ENCODE data around the gene TBCEL.
"Not testable (repeated sequence)": the region's sequence is repeated elsewhere in the genome, so short reads cannot be mapped to it uniquely, and the experiment has no call there.

The TBCEL gene

DNA sequence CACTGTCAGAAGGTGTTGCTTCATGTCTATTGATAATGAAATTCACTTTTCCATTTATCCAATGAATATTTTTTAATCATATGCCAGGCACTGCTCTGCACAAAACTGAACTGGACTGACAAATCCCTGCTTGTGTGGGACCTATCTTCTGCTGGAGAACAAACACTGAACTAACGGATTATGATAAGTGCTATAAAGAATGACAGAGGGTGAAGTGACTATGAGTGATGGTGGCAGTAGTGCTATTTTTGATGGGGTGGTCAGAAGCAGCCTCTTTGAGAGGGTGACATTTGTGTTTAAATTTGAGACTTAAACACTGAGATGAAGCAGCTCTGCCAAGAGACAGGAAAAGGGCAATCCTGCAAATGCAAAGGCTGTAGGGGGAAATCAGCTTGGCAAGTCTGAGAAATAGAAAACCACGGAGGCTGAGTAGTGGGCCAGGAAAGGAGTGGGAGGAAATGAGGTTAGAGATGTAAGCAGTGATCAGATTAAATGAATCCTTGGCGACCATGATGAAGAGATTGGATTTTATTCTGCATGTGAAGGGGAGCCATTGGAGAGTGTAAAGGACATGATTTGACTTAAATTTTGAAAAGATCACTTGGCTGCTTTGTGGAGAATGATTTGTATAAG lies 6.0 kb downstream of the TBCEL start:
- TF ChIP-seq, protein P1, sequence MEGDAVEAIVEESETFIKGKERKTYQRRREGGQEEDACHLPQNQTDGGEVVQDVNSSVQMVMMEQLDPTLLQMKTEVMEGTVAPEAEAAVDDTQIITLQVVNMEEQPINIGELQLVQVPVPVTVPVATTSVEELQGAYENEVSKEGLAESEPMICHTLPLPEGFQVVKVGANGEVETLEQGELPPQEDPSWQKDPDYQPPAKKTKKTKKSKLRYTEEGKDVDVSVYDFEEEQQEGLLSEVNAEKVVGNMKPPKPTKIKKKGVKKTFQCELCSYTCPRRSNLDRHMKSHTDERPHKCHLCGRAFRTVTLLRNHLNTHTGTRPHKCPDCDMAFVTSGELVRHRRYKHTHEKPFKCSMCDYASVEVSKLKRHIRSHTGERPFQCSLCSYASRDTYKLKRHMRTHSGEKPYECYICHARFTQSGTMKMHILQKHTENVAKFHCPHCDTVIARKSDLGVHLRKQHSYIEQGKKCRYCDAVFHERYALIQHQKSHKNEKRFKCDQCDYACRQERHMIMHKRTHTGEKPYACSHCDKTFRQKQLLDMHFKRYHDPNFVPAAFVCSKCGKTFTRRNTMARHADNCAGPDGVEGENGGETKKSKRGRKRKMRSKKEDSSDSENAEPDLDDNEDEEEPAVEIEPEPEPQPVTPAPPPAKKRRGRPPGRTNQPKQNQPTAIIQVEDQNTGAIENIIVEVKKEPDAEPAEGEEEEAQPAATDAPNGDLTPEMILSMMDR (IDR thresholded peaks at IDR 0.05; ENCODE audit: low read depth, low read length) = no peak
- H3K4me3 ChIP-seq (ENCODE audit: low read depth, low read length) = no peak overlapping the region

DNA sequence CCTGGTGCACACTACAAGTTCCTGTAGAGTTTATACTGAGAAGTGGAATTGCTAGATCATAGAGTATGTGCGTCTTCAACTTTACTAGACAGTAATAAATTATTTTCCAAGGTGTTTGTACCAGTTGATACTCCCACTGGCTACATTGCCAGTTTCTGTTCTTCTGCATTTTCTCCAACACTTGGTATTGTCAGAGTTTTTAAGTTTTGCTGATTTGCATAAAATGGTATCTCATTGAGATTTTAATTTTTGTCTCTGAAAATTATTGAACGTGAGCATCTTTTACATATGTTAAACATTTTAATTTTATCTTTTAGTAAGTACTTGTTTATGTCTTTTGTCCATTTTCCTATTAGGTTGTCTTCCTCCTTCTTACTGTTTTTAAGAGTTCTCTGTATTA lies 7.3 kb downstream of the TBCEL start:
- H3K4me3 ChIP-seq (ENCODE audit: low read depth, low read length) = no peak overlapping the region
- TF ChIP-seq, protein P1 (IDR thresholded peaks at IDR 0.05; ENCODE audit: low read depth, low read length) = no peak

DNA sequence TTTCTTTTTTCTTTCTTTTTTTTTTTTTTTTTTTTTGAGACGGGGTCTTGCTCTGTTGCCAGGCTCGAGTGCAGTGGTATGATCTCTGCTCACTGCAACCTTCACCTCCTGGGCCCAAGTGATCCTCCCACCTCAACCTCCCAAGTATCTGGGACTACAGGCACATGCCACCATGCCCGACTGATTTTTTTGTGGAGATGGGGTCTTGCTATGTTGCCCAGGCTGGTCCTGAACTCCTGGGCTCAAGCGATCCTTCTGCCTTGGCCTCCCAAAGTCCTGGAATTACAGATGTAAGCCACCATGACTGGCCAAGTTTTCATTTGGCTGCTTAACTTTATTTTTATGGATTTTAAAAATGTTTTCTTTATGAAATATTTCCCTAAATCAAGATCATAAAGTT lies 7.7 kb downstream of the TBCEL start:
- H3K4me3 ChIP-seq (ENCODE audit: low read depth, low read length) = not testable (repeated sequence)

DNA sequence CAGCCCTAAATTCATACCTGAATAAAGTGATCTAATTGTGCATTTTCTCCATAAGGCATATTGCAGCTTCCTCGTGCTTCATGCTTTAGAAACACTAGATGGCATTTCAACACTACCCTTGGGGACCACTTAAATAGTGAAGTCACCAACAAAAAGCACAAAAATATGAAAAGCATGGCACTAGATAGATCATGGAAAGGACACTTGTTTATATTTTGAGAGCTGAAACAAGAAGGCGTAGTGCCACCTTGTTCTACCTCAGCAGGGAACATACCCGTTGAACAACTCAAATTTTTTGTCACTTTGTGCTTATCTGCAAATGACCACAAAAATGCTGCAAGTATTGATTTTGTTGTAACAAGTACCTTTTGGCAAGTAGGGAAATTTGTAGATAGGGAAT lies 8.6 kb downstream of the TBCEL start:
- H3K4me3 ChIP-seq (ENCODE audit: low read depth, low read length) = no peak overlapping the region
- TF ChIP-seq, protein P1 (IDR thresholded peaks at IDR 0.05; ENCODE audit: low read depth, low read length) = no peak

DNA sequence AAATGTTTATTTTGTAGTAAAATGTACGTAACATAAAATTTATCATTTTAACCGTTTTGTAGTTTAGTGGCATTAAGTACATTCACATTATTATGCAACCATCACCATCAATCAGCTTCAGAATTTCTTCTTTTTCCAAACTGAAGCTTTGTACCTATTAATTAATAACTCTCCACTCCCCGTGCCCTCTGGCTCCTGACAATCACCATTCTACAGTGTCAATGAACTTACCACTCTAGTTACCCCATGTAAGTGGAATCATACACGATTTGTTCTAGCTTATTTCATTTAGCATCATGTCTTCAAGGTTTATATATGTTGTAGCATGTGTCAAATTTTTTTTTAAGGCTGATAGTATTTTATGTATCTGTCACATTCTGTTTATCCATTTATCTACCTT lies 9.7 kb downstream of the TBCEL start:
- TF ChIP-seq, protein P1 (IDR thresholded peaks at IDR 0.05; ENCODE audit: low read depth, low read length) = no peak
- H3K4me3 ChIP-seq (ENCODE audit: low read depth, low read length) = no peak overlapping the region

DNA sequence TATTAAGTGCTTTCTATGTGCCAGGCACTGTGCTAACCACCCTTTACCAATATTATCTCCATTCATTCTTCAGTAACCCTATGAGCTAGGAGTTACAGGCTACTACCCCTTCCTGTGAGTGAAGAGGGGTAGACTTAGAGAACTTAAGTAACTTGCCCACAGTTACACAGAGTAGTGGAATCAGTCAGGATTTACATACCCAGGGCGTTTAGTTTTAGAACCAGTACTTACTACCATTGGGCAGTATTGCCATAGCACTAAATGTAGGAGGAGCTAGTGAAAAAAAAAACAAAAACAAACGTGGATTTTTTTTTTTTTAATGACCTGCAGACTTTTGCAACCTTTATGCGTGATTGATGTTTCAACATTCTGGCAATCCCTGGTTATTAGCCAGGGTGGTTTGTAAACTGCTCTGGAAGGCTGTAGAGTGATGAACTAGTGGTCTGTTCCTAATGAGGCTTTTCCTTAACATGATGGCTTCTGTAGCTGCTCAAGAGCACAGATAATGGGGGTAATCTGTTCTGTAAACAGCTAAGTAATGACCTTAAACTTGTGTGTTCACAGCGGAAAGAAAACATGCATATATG lies 11.4 kb downstream of the TBCEL start:
- H3K4me3 ChIP-seq (ENCODE audit: low read depth, low read length) = no peak overlapping the region
- TF ChIP-seq, protein P1 (IDR thresholded peaks at IDR 0.05; ENCODE audit: low read depth, low read length) = no peak

DNA sequence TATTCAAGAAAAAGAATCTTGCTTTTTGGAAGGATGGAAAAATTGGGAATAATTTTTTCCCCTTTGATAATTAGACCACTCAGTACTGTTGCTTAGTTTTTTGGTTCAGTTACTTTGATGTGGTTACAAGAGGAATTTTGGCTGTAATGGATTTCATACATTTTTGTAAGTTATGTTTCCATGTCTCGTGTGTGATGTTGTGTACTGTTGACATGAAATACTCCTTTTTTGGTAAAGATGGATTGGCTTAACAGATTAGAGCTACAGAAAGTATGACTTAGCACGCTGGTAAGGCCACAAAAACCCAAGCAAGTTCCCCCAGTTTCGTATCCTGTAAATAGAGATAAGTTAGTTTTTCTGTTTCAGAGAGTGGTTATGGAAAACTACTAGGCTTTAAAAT lies 11.9 kb downstream of the TBCEL start:
- no peak overlapping the region for H3K4me3 ChIP-seq (ENCODE audit: low read depth, low read length)
- TF ChIP-seq, protein P1 (IDR thresholded peaks at IDR 0.05; ENCODE audit: low read depth, low read length) = no peak

DNA sequence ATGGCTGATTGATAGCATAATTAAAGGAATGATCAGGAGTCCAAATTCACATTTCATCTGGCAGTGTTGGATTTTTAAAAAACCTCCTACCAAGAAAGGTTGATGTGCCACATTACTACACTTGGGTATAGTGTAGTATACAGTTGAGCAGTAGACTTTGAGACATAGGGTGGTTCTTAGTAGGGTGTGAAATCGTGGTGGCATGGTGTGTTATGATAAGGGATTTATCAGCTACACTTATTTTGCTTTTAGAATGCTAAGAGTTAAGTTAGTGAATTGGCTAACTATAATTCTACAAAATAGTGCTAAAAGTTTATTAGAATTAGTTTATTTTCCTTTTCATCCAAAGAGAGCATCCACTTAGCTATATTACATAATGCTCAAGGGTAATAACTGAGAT lies 13.1 kb downstream of the TBCEL start:
- TF ChIP-seq, protein P1 (IDR thresholded peaks at IDR 0.05; ENCODE audit: low read depth, low read length) = no peak
- H3K4me3 ChIP-seq (ENCODE audit: low read depth, low read length) = no peak overlapping the region
